Measurements from ENCODE around the gene ZNF41. TPM values are rescaled to one million over a fixed set of nuclear protein-coding genes. Genes with fewer than 3 reads are reported as not detected.

Gene ZNF41
- polyA plus RNA-seq, 1 experiment = 6.2 TPM

- POLR2A ChIA-PET = no interaction called here
- Histone ChIP-seq H3K9me3 (ENCODE audit: control insufficient read depth, insufficient read depth, low read length) (peaks cover 21% of the 10 kb centered on the region), H3K4me3 (ENCODE audit: low read depth, low read length) (no peak overlapping the region), H3K27me3 (ENCODE audit: control insufficient read depth, insufficient read depth, low read length) (no peaks in the 10 kb centered on the region), H3K27ac (ENCODE audit: low read depth, low read length) (no peak overlapping the region)
- CTCF ChIA-PET = no interaction called here
- no peak for TF ChIP-seq CTCF (IDR thresholded peaks at IDR 0.05; ENCODE audit: low read depth, low read length)
- no peak for DNase-seq (ENCODE audit: low read depth, low spot score)
Observed at GRCh38 chrX:47446971-47447370, 36.1 kb downstream of the ZNF41 start.

GRCh38 chrX:47446431-47446830 is 36.6 kb downstream of the ZNF41 start:
- Histone ChIP-seq H3K9me3 (ENCODE audit: control insufficient read depth, insufficient read depth, low read length) (peaks cover 19% of the 10 kb centered on the region), H3K27ac (ENCODE audit: low read depth, low read length) (no peak overlapping the region), H3K27me3 (ENCODE audit: control insufficient read depth, insufficient read depth, low read length) (no peaks in the 10 kb centered on the region), H3K4me3 (ENCODE audit: low read depth, low read length) (no peak overlapping the region)
- CTCF ChIA-PET = no interaction called here
- POLR2A ChIA-PET = no interaction called here
- DNase-seq (ENCODE audit: low read depth, low spot score) = no peak
- no peak for TF ChIP-seq CTCF (IDR thresholded peaks at IDR 0.05; ENCODE audit: low read depth, low read length)

GRCh38 chrX:47430925-47431324 is 52.1 kb downstream of the ZNF41 start:
- Histone ChIP-seq H3K27me3 (ENCODE audit: control insufficient read depth, insufficient read depth, low read length) (no peaks in the 10 kb centered on the region), H3K9me3 (ENCODE audit: control insufficient read depth, insufficient read depth, low read length) (no peaks in the 10 kb centered on the region), H3K4me3 (ENCODE audit: low read depth, low read length) (no peak overlapping the region), H3K27ac (ENCODE audit: low read depth, low read length) (no peak overlapping the region)
- CTCF ChIA-PET = no interaction called here
- TF ChIP-seq CTCF (IDR thresholded peaks at IDR 0.05; ENCODE audit: low read depth, low read length) = no peak
- POLR2A ChIA-PET = no interaction called here
- DNase-seq (ENCODE audit: low read depth, low spot score) = no peak

GRCh38 chrX:47422444-47422843 is 60.6 kb downstream of the ZNF41 start:
- Histone ChIP-seq H3K27me3 (ENCODE audit: control insufficient read depth, insufficient read depth, low read length) (no peaks in the 10 kb centered on the region), H3K9me3 (ENCODE audit: control insufficient read depth, insufficient read depth, low read length) (no peaks in the 10 kb centered on the region), H3K27ac (ENCODE audit: low read depth, low read length) (no peak overlapping the region), H3K4me3 (ENCODE audit: low read depth, low read length) (no peak overlapping the region)
- no peak for TF ChIP-seq CTCF (IDR thresholded peaks at IDR 0.05; ENCODE audit: low read depth, low read length)
- no peak for DNase-seq (ENCODE audit: low read depth, low spot score)
- CTCF ChIA-PET = no interaction called here
- POLR2A ChIA-PET = no interaction called here

- POLR2A ChIA-PET = no interaction called here
- H3K9me3 ChIP-seq (ENCODE audit: control insufficient read depth, insufficient read depth, low read length) = no peaks in the 10 kb centered on the region
- CTCF ChIA-PET = no interaction called here
- TF ChIP-seq CTCF (IDR thresholded peaks at IDR 0.05; ENCODE audit: low read depth, low read length) = no peak
- no peak for DNase-seq (ENCODE audit: low read depth, low spot score)
- no peak overlapping the region for H3K4me3 ChIP-seq (ENCODE audit: low read depth, low read length)
- H3K27ac ChIP-seq (ENCODE audit: low read depth, low read length) = no peak overlapping the region
- no peaks in the 10 kb centered on the region for H3K27me3 ChIP-seq (ENCODE audit: control insufficient read depth, insufficient read depth, low read length)
Observed at GRCh38 chrX:47420962-47421361, 62.1 kb downstream of the ZNF41 start.
